Ramos (cell line): ENCODE measurements around the gene CASP7.
"Not testable (repeated sequence)": the region's sequence is repeated elsewhere in the genome, so short reads cannot be mapped to it uniquely, and the experiment has no call there.

Experiments
- in situ Hi-C: fragments of 300-500 bp; cut with MboI; formaldehyde crosslinking; loops from one replicate; pipeline ENCODE4 v1.14.3; 2022; ENCODE audit warnings: low sequenced_read_pairs; ENCODE audit not compliant: unreplicated experiment

Gene CASP7

DNA sequence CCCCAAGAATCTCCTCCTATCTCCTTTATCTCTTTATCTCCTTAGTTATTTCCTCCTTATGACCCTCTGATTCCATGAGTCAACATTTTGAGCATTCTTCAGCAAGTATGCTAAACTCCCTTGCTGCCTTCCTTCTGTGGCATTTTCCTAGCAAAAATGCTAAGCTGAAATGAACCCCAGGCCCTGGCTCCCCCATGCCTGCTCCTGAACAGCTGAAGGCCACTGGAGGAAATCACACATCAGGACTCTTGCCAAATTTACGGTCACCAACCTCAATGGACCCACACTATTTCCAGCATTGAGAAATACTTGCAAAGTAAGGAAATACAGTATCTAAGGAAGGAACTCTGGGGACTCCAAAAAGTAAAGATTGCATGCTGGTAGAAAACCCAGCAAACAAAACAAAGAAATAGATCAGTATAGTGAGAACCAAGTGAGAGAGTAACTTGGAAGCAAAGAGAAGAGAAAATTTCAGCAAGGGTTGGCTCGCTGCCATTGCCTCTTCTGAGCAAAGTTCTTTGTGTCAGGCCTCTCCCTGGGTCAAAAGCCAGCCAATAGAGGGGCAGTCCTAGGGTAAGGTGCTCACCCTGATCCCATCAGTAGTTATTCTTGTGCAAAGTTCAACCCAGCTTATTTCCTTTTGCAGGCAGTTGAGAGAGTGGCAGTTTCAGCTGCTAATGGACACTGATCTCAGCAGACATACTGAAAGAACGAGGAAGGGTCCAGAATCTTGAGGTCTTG lies 66.7 kb downstream of the CASP7 start:
- in situ Hi-C loops, result no loop called here

DNA sequence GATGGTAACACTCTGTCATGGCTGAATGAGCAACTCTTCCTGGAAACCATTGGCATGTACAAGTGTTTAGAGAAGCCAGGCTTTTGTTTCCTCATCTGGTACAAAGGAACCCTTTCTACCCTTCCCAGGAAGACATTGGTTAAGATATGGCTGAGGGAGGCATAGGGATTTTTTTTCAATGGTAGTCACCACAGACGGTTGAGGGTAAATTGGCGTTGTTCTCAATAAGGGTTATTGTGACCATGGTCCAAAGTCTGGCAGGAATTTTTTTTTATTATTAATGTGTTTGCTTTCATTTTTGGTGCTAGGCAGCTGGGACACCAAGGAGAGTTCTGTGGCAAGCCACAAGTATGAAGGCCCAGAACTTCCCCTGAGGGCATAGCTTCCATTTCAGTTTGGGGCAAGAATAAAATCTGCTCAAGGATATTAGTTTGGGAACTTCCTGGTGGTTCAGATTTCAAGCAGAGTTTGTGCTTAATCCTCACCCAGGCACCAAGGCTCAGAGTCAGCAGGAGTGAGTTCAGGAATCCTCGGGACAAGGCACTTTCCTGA lies 71.5 kb downstream of the CASP7 start, which contains the start of gene PLEKHS1:
TSS of gene PLEKHS1 (plus strand) at position 502 of the 552 bp plus-strand sequence. CDS start 3,596 bp downstream, outside the sequence.
- in situ Hi-C loops, result no loop called here

DNA sequence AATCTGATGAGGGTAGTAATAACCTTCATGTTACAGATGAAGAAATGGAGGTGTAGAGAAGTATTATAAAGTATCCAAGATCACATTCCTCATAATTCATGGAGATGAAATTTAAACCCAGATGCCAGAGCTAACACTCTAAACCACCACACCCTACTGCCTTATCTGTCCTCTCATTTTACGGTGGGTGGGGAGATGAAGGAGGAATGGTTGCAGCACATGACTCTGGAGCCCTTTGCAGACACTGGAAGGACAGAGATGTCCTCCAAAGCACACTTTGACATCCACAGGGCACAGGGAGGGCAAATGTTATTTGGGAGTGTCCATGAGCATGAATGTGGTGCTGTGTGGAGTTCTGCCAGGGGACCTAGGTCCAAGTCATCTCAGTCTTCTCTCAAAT lies 72.8 kb downstream of the CASP7 start:
- in situ Hi-C loops, result no loop called here

DNA sequence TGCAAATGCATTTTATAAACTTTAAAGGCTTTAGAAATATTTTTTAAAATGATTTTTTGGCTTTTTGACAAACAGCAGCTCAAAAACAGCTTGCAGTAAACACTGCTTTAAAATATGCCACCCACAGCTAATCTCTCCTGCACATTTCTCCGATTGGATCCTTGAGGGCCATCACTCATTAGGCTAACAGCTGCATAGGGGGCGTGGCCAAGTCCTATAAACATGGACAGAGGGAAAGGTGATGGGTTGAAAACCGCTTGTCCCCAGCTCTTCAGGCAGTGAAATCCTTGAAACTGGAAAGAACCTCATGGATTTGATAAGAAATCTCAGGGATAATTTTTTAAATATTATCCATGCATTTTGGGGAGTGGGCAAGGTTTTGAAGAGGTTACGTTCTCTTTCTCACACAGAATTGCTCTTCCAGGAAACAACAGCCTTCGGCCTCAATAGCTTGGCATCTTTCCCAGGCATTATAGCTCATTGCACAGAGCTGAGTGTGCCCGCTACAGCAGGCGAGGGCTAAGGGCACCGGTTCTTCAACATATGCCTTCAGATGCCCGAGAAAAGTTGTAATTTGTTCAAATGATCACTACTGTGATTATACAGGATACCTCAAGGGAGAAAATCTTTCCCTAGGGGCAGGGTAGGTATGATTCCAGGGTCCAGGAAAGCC lies 73.4 kb downstream of the CASP7 start:
- in situ Hi-C loops, result no loop called here

DNA sequence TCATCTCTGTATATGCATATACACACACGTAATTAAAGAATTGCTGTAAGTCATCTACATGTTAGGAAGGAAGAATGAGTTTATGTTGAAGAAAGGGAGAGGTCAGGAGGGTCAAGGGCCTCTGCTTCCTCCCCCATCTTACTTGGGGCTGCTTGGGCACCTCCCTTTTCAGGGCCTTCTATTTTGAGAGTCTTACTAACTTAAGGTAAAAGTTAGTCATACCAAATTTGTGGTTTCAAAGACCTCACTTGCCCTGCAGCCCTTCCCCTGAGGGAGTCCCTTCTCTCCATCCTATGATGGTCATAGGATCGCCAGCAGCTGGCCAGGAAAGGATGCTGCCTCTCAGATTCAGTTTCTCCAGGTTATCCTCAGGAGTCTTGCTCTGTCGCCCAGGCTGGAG lies 74.4 kb downstream of the CASP7 start:
- in situ Hi-C loops, result no loop called here

DNA sequence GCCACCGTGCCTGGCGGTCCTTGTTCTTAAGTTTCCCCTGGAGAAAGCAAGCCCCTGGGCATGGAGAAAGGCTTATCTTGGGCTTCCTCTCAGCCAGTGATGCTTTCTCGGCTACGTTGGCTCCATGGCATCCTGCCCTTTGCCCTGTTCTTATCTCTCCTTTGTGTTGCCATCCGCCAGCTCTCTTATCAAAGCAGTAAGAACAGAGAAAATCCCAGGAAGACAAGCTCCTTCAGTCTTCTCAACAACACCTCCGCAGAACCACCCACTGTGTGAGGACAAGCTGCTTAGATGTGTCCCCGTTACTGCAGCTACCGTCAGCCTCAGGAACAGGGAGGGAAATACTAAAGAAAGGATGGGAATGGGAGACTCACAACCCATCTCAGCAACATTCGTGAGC lies 75.1 kb downstream of the CASP7 start:
- in situ Hi-C loops, result no loop called here

DNA sequence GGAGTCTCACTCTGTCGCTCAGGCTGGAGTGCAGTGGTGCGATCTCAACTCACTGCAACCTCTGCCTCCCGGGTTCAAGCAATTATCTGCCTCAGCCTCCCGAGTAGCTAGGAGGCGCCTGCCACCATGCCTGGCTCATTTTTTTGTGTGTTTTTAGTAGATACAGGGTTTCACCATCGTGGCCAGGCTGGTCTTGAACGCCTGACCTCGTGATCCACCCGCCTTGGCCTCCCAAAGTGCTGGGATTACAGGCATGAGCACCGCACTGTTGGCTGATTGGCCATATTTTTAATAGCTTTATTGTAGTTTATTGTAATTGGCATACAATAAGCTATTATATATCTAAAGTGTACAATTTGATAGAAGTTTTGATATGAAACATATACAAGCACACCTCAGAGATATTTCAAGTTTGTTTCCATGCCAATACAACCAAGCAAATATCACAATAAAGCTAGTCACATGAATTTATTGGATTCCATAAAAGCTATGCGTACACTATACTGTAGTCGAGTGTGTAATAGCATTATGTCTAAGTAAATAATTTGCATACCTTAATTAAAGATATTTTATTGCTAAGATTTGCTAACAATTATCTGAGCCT lies 77.3 kb downstream of the CASP7 start:
- in situ Hi-C loops, result no loop called here

DNA sequence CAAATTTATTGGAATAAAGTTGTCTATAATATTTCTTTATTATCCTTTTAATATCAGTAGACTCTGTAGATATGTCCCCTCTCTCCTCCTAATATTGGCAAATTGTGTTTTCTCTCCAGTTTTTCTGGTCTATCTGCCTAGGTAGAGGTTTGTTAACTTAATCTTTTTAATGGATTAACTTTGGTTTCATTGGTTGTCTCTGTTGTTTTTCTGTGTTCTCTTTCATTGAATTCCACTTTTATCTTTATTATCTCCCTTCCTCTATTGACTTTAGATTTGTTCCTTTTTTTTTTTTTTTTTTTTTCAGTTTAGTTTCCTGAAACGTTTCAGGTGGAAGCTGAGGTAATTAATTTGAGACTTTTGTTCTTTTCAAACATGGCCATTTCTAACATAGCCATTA lies 82.4 kb downstream of the CASP7 start:
- in situ Hi-C loops, result no loop called here

DNA sequence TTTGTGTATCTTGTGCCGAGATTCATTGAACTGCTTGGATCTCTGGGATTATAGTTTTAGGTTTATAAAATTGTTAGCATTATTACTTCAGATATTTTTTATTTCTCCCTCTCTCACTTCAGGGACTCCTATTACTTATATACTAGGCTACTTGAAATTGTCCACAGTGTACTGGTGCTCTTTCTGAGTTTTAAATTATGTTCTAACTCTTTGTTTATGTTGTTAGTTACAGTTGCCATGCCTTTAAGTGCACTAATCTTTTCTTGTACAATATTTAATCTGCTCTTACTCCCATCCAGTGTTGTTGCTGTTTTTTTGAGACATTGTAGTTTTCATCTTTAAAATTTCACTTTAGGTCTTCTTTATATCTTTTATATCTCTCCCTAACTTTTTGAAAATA lies 84.9 kb downstream of the CASP7 start:
- in situ Hi-C loops, result no loop called here

DNA sequence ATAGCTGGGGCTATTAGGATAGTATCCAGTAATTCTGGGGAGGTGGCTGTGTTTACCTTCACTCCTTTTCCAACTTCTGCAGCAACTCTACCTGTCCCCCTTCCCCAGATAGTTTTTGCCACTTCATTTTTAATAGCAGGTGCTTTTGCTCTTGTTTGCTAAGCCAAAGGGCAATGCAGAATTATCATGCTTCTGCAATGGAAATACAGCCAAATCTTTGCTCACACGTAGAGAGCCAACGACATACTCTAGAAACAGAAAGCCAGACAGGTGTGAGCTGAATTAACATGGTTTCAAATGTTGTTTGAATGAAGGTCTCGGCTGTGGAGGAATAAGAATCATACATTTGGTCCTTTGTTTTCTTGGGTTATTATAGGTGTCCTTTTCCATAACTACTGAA lies 86.2 kb downstream of the CASP7 start:
- in situ Hi-C loops, result no loop called here

DNA sequence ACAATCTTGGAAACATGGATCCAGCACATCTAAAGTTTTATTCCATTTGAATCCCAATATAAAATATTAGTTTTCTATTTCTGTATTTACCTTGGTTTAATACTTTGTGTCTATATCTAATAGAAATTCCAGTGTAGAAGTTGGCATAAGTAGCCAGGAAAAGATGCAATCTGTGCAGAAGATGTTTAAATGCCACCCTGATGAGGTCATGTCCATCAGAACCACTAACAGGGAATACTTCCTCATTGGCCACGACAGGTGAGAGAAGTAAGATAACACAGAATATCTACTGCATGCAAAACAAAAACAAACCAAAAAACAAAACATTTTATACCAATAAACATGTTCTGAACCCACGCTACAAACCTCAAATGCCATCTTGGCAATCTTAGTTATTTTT lies 87.5 kb downstream of the CASP7 start:
- in situ Hi-C loops, result no loop called here

DNA sequence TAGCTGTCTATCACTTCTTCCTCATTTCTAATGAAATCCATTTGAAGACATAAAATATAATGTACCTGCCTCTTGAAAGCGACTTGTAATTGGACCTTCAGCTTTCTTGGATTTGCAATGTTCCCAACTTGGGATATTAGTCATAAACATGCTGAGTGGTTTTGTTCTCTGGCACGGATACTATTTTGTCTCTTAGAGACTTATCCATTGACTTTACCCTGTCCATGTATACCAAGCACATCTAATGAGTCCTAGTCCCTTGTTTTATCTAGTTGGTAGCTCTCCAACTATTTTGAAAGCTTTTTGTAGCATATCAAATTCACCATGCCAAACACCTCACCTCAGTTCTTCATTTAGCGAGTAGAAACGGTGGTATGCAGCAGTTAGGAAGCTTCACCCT lies 90.6 kb downstream of the CASP7 start:
- in situ Hi-C loops, result no loop called here

DNA sequence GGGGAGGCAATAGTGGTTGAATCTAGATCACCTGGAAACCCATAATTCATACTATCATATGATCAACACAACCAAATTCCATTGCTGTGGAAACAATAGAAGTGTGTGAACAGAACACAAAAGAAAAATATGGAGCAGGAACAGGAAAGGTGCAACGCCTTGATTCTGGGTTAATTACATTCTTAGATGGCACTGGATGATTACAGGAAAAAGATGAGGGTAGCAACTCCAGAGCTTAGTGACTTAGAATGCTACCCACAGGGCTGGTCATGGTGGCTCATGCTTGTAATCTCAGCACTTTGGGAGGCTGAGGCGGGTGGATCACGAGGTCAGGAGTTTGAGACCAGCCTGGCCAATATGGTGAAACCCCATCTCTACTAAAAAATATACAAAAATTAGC lies 91.4 kb downstream of the CASP7 start:
- in situ Hi-C loops, result not testable (repeated sequence)

DNA sequence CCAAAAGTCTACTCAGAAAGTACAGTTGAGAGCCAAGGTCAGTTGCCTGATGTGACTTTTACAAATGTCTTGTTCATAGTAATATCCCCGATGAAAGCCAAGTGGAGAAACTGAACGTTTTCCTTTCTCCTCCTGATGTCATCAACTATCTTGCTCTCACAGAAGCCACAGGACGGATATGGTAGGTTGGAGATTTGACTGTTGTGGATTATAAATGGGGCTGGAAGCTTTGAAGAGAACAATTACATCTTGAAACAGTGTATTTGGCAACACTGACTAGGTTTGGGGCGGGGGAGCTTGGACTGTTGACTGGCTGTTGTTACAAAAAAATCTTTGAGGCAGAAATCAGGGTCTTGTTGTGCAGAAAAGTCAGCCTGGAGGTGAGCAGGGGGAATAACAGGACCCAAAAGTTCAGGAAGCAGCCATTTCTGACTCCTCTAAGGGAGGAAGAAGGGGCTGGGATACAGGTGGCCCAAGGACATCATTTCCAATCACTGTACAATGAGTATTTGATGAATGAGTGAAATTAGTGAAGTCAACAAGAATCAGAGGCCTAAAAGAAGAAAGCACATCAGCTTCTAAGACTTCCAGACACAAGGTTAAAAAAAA lies 96.1 kb downstream of the CASP7 start:
- in situ Hi-C loops, result no loop called here

DNA sequence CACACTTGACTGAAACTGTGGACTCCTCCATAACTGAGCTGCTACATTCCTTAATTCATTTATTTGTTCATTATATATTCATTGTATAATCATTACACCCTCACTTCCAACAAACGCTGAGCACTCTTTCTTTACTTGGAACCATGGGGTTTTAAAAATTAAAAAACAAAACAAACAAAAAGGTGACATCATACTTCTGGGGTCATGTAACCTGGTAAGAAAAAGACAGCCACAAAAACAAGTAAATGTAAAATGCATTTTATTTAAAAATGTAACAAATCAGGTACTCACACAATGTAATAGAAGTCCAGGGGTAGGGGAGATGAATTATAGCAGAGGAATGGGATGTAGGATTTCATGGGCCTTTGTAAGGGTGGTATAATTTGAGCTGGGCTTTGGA lies 96.8 kb downstream of the CASP7 start:
- in situ Hi-C loops, result no loop called here
